Measurements from ENCODE around the gene SELENOI.
"Not testable (repeated sequence)": the region's sequence is repeated elsewhere in the genome, so short reads cannot be mapped to it uniquely, and the experiment has no call there.

SELENOI gene, protein sequence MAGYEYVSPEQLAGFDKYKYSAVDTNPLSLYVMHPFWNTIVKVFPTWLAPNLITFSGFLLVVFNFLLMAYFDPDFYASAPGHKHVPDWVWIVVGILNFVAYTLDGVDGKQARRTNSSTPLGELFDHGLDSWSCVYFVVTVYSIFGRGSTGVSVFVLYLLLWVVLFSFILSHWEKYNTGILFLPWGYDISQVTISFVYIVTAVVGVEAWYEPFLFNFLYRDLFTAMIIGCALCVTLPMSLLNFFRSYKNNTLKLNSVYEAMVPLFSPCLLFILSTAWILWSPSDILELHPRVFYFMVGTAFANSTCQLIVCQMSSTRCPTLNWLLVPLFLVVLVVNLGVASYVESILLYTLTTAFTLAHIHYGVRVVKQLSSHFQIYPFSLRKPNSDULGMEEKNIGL

DNA sequence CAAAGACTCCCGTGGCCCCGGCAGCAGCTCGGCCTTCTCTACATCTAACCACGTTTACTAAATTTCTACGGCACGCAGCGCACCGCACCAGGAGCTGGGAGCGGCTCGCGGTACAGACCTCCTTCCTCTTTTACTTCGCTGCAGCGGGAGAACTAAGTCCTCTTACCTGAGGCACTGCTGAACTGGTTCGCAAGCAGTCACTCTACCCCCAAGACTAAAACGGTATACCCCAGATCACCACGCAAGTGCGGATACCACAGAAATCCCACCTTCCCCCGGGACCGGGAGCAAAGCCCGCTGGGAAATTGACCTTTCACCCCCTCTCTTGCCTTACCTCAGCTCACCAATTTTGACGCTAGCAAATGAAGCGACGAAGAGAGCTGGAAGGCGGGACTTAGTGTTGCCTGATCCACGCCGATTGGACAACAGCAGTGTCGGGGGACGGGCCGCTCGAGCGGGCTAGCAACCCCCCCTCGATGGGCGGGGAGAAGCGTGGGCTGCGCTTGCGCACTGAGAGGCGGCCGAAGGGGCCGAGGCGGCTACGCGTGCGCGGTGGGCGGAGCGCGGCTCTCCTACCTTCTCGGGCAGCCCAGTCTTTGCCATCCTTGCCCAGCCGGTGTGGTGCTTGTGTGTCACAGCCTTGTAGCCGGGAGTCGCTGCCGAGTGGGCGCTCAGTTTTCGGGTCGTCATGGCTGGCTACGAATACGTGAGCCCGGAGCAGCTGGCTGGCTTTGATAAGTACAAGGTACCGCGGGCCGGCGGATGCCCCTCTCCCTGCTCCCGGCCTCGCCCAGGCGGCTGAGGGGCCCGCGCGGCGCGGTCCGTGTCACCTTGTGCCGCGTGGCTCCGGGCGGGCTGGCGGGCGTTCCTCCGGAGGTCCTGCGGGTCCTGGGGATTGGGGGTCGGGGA, at the start of gene SELENOI:
SELENOI (plus strand) TSS at position 599 of the 909 bp plus-strand sequence; CDS start at position 689, 90 bp downstream.
- peak; percentile 98 to 99 for DNase-seq (ENCODE audit: low read depth in 2 of 2)

DNA sequence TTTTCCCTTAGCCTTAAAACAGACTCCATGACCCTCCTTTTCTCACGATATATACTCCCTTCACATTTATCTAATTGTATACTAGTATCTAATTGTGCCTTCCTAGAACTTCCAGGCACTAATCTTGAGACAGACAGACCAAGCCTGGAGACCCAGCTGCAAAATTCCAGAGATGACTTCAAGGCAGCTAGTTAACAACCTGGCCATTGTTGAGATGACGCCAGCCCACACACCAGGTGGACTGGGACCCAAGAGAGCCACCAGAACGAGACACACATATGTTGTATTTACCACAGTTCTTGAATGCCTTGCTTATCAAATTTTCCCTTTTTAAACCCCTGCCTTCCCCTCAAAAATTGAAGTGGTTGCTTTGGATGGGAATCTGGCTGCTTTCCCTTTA, 48.9 kb upstream of the SELENOI start:
- no peak for DNase-seq (ENCODE audit: low read depth in 2 of 2)

DNA sequence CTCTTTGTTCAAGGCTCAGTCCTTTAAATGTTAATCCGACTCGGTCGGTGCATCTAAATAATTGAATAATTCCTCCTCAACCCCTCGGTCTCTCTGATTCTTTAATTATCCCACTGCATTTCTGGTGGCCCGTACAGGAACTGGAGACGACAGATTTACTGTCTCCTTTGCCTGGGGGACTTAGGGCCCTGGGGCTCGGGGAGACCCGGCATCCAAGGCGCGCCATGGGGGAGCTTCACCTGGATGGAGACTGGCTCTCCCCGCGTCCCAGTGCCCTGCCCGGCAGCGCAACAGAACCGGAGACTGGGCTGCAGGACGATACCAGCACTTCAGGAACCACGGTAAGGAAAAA, 47.7 kb upstream of the SELENOI start:
- DNase-seq (ENCODE audit: low read depth in 2 of 2): no peak

DNA sequence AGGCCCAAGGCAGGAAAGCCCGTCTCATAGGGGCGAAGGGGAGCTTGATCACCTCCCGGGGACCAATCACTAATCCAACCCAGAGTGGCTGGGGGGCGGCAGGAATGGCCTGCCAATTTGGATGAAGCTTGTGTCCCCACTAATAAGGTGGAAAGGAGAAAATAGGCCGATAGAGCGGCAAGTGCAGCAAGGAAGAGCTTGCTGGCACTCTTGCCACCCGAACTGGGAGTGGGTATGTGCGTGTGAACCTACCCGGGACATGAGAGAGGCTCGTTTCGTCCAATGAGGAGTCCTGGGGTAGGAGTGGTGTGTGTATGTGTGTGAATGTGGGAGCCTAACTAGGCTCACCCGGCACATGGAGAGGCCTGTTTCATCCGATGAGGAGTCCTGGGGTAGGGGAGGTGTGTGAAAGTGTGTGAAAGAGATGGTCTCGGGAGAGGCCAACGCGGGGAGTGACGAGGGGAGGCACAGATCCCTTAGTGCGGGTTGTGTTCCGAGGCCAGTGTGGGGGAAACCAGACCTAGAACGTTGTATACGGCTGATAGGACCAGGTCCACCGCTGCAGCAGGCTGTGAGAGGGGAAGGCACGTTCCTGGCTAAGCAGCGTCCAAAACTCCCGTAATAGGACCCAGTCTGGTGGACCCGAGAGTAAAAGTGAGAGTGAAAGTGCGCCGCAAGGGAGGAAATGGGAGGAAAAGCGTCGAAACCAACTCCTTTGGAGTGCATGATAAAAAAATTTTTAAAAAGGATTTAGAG, 47.1 kb upstream of the SELENOI start:
- DNase-seq (ENCODE audit: low read depth in 2 of 2): peak; percentile 5 to 19

DNA sequence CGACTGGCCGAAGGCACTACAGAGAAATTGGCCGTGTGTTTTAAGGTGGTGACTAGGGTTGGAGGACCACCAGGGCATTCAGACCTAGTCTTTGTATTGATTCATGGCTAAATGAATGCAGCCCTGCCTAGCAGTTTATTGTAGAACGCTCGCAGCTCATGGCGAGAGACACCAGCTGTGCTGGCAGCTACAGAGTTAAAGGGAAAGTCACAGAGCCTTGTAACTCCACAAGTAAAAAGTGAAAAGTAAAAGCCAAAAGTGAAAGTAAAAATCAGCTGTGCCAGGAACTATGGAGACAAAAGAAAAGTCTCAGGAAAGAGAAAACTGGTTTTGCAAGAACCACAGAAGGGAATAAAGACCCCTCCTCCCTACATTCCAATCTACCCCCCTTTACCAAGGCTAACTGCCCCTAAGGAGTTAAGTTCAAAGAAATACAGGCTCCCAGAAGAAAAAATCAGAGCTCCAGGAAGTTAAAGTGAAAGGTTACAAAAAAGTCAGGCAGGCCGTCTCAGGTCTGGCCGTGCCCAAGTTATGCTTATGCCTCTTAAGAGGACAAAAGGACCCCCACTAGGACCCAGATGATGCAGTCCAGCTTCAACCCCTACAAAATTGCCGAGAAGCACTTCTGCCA, 46.4 kb upstream of the SELENOI start:
- DNase-seq (ENCODE audit: low read depth in 2 of 2): no peak

DNA sequence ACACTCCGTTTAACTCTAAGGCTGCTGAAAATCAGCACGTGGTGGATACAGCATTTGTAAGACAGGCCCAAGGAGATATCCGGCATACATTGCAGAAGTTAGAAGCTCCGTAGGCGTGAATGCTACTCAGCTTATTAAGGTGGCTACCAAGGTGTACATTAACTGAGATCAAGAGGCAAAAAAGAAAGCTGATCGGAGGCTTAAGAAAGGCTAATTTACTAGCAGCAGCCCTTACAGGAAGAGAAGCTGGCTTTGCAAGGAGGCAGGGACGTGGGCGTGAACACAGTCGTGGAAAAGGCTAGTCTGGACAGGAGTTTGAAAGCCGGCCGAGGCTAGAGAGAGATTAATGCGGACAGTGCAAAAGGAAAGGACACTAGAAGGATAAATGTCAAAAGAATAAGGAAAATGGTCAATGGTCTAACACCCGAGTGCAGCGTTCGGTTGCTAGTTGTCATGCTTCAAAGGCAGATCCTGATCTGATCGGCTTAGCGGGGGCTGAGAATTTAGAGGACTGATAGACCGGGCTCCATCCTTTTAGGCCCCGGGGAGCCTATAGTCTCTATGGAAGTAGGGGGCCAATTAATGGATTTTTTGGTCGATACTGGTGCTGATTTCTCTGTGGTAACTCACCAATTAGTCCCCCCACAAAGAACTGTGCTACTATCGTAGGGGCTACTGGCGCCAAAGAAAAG, 45.6 kb upstream of the SELENOI start:
- no peak for DNase-seq (ENCODE audit: low read depth in 2 of 2)

DNA sequence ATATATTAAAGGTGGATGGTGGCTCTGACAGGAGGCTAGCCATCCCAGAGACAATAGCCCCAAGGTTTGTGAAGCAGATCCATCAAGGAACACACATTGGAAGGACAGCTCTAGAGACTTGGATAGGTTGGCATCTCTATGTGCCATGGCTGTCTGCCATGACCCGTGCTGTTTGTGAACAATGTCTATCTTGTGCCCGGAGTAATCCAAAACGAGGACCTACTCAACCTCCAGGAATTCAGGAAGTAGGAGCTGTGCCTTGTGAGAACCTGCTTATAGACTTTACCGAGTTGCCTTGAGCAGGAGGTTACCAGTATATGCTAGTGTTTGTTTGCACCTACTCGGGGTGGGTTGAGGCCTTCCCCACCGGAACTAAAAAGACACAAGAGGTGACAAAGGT, 43.1 kb upstream of the SELENOI start:
- no peak for DNase-seq (ENCODE audit: low read depth in 2 of 2)

DNA sequence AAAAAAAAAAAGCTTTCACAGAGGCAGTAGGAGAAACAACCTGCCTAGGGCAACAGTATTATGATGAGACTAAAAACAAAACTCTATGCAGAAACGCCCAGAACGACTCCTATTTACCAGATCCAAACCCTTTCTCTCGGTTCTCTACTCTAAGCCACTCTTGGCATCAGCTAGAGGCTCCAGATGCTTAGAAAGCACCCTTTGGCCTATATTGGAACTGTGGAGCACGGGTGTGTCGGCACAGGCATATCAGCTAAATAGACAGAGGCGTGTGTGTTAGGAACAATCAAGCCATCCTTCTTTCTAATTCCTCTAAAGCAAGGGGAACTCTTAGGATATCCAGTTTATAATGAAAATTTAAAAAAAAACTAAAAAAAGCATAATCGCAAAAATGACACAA, 40.8 kb upstream of the SELENOI start:
- not testable (repeated sequence) for DNase-seq (ENCODE audit: low read depth in 2 of 2)

DNA sequence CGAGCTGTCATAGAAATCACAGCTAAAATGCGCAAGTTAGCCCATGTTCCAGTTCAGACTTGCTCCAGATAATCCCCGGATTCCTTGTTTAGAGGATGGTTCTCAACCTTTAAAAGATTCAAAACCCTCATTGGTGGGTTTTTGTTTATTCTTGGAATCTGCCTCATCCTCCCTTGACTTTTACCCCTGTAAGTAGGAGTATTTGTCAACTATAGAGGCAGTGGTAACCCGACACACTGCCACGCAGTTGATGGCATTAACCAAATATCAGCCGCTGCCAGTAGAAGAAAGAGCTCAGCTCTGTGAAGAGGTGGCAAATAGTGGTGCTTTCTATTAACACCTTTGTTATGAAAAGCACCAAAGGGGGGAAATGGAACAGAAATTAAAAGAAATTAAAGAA, 40.4 kb upstream of the SELENOI start:
- DNase-seq (ENCODE audit: low read depth in 2 of 2): no peak

DNA sequence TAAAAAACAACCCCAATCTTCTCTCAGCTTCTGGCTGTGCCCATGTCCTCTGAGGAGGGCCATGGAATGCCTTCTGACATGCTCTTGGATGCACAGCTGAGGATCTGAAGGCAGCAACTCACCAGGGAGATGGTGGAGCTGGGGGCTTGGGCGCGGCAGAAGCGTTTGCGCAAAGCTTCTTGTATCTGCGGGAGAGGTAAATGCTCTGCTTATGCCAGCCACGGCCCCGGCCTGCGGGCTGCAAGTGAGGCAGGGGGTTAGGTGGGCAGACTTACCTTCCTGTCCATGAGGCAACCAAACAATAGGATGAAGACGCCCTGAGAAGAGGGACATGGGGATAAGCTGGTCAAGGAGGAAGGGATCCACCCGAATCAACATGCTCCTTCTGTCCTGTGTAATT, 36.0 kb upstream of the SELENOI start:
- no peak for DNase-seq (ENCODE audit: low read depth in 2 of 2)

DNA sequence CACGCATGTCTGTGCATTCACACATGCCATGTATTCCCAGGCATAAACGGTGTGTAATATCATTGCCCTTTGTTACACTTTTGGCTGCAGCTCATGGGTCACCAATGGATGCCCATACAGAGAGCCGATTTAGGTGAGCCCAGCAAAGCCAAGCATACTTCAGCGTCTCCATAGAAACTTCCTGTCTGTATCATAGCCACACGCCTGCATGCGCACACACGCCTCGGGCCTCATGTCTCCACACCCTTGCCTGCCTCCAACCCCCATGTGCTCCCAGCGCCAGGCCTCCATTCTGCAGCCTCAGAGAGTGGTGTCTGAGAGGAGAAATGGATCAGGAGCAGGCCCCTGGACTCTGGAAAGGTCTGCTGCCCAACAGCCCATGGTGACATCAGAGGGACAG, 33.5 kb upstream of the SELENOI start:
- no peak for DNase-seq (ENCODE audit: low read depth in 2 of 2)

DNA sequence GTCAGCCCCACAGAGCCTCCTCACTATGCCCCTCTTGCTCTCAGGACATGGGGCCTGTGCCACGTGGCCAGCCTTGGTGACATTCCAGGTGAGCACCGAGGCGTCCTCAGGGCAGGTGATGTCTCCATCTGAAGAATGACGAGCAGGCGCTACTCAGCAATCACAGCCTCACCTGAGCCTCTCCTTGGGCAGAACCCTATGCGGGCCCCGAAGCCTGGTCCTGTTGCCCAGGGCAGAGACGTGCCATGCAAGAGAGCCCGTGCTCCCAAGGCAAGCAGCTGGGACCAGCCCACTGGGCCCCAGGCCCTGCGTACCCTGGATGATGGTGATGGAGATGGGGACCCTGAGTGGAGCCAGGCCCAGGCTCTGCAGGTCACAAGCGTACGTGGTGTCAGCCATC, 32.5 kb upstream of the SELENOI start:
- no peak for DNase-seq (ENCODE audit: low read depth in 2 of 2)

DNA sequence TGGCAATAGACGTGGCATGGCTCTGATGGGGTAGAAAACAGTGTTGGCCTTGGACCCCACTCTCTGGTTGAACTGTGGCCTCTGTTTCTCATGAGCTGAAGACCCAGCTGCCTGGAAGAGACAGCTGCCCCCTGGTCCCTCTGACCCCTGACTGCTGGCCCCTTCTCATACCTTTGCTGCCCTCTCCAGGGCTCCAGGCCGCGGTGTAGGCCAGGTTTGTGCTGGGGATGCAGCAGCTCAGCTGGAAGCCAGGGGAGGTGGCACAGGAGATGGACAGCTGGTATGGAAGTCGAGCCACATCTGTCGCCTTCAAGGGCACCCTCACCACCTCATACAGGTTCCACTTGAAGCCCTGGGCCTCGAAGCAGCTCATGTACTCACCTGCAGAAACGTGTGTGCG, 31.7 kb upstream of the SELENOI start:
- no peak for DNase-seq (ENCODE audit: low read depth in 2 of 2)

DNA sequence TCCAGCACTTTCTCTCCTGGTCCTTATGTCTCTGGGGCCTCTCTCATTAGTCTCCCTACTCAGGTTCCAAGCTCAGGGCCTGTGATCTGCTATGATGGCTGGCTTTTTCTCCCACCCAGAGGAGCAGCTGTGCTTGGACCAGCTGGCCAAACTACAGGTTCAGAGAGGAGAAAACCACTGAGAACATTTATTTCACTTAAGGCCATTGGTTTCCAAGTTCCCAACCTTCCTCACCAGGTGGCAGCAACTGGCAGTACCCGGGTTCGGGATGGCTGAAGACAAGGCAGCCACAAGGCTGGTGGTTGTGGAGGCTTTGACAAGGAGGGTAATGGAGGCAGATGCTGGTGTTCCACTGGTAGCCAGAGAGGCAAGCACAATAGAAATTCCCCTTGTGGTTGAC, 29.9 kb upstream of the SELENOI start:
- no peak for DNase-seq (ENCODE audit: low read depth in 2 of 2)

DNA sequence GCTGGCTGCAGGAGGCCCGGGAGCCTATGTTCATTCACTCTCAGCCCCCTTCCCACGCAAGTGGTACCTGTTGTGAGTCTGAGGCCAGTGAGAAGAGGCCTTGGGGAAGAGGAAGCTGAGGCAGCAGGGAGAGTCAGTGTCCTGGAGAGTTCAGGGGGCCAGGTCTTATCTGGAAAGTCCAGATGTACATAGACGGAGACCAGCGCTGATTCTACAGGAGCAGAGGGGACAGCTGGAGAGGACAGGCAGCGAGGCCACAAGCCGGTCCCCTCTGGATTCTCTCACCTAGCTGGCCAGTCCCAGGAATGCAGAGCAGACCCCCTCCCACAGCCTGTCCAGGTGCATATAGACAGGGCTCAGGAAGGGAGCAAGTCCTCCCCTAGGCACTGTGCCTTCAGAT, 29.1 kb upstream of the SELENOI start:
- DNase-seq (ENCODE audit: low read depth in 2 of 2): no peak

DNA sequence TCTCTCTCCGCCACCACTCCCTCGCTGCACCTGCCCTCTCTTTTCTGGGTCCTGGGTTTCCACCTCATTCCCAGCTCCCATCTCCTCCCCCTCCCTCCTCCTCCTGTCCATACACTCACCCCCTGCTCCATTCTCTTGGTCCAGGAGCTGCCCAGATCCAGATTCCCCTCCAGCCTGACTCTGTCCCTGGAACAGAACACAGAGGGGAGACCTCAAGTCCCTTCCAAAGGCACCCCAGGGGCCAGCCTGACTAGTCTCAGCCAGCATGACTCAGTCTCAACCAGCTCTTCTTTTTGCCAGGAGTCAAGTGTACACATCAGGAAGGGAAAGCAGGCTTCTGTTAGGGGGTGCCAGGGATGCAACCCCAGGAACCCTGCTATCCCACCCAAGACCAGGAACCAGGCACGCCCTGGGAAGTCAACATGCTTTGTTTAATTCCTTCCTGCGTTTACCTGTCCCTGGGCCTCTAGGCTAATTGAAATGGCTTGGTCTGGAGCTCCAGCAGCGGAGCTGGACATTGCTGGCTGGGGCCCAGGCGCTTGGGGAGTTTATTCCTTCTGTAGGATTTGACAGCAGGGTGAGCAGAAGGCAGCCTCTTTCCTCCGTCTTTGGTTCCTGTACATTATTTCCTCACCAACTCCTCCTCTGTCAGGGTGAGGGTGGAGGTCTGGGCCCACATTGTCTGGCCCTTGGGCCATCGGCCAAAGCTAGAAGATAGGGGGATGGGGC, 28.4 kb upstream of the SELENOI start:
- DNase-seq (ENCODE audit: low read depth in 2 of 2): no peak

DNA sequence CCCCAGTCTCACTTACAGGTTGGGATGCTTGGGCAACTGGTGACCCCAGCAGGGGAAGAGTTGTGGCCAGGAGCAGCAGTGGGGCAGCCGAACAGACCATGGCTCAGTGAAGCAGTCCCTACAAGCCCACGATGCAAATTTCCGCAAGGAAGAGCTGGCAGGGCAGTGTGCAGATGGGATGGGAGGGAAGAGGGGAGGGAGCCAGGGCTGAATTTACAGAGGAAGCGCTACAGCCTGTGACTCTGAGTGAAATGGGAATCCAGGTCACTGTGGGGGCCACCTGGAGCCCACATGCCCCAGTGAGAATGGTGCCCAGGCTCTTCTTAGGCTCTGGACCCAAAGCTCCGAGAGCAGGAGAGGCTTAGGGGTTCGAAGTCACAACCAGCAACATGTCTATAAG, 27.0 kb upstream of the SELENOI start:
- no peak for DNase-seq (ENCODE audit: low read depth in 2 of 2)

DNA sequence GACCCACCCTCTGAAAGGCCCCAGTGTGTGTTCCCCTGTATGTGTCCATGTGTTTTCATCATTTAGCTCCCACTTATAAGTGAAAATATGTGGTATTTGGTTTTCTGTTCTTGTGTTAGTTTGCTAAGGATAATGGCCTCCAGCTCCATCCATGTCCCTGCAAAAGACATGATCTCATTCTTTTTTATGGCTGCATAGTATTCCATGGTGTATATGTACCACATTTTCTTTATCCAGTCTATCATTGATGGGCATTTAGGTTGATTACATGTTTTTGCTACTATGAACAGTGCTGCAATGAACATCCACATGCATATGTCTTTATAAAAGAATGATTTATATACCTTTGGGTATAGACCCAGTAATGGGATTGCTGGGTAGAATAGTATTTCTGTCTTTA, 21.5 kb upstream of the SELENOI start:
- DNase-seq (ENCODE audit: low read depth in 2 of 2): not testable (repeated sequence)

DNA sequence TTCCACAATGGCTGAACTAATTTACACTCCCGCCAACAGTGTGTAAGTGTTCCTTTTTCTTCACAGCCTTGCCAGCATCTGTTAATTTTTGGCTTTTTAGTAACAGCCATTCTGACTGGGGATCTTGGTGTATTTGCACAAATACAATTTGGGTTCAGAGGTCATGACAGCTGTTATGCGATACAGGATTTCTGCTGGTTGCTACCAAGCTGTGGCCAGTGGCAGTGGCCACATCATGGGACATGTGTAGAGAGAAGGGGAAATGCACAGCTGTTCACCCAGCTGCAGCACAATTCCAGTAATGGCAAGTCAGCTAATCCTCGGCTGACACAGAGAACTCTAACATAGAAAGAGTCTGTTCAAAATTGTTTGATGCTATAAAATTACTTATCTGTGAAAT, 21.0 kb upstream of the SELENOI start:
- no peak for DNase-seq (ENCODE audit: low read depth in 2 of 2)

DNA sequence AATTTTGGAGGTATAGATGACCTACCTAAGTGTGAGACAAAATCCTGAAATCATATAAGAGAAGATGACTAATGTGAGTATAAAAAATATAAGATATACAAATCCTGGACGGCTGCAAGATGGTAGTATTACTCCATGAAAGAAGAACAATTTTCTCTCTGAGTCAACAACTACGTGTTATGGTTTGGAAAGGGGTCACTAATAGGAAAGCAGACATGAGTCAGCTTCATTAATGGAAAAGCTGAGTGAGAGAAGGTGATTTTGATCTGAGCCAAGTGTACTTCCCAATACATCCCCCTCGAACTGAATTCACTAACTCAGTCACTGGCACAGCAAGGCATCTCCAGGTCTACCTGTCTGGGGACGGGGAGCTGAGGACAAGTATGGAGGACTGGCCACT, 20.1 kb upstream of the SELENOI start:
- no peak for DNase-seq (ENCODE audit: low read depth in 2 of 2)

DNA sequence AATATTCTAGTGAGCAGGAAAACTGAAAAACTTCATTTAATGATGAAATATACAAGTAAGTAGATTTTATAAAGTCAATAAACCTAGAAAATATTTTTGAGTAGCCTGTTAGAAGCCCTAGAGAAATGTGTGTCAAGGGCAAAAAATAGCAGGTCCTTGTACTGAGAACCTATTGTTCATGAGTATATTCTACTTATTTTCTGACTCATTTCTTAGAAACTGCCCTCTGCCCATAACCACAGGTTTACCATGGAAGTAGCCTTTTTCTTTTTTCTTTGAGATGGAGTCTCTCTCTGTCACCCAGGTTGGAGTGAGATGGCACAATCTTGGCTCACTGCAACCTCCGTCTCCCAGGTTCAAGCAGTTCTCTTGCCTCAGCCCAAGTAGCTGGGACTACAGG, 19.4 kb upstream of the SELENOI start:
- DNase-seq (ENCODE audit: low read depth in 2 of 2): no peak
